Hepatocyte (in vitro differentiated cells): ENCODE measurements around the gene CNIH3. TPM values are rescaled to one million over a fixed set of nuclear protein-coding genes. Genes with fewer than 3 reads are reported as not detected.
A peak's percentile ranks its signal among the peaks of the same experiment; 100 is the strongest.

Source experiments
- DNase-seq: peaks from one replicate; pipeline ENCODE4 v3.0.0-alpha.2; 2016; ENCODE audit warnings: low spot score
- H2AFZ ChIP-seq: fragments of 200-600 bp; sonication (generic); 2 replicates; pipeline ENCODE4 v1.6.0; 2016; ENCODE audit warnings: antibody characterized with exemption, mild to moderate bottlenecking
- H3K27ac ChIP-seq: fragments of 200-600 bp; sonication (generic); 2 replicates; pipeline ENCODE4 v1.5.1; 2016; ENCODE audit warnings: mild to moderate bottlenecking
- H3K27me3 ChIP-seq: fragments of 200-600 bp; sonication (generic); 2 replicates; pipeline ENCODE4 v1.6.1; 2016
- H3K36me3 ChIP-seq: fragments of 200-600 bp; sonication (generic); replicated peaks from 2 replicates; pipeline ENCODE4 v1.5.1; 2016; ENCODE audit warnings: low read depth; ENCODE audit not compliant: insufficient read depth
- H3K4me1 ChIP-seq: fragments of 200-600 bp; sonication (generic); 2 replicates; pipeline ENCODE4 v1.5.1; 2016; ENCODE audit warnings: mild to moderate bottlenecking, moderate library complexity; ENCODE audit not compliant: insufficient read depth
- H3K4me2 ChIP-seq: fragments of 200-600 bp; sonication (generic); 2 replicates; pipeline ENCODE4 v1.6.0; 2016
- H3K4me3 ChIP-seq: fragments of 200-600 bp; sonication (generic); 2 replicates; pipeline ENCODE4 v1.5.1; 2016; ENCODE audit warnings: mild to moderate bottlenecking
- H3K79me2 ChIP-seq: fragments of 200-600 bp; sonication (generic); 2 replicates; pipeline ENCODE4 v1.6.0; 2017; ENCODE audit warnings: mild to moderate bottlenecking
- H3K9me2 ChIP-seq: fragments of 200-600 bp; sonication (generic); replicated peaks from 2 replicates; pipeline ENCODE4 v1.6.0; 2017; ENCODE audit warnings: mild to moderate bottlenecking; ENCODE audit not compliant: insufficient read depth
- H3K9me3 ChIP-seq: fragments of 200-600 bp; sonication (generic); 2 replicates; pipeline ENCODE4 v1.5.1; 2016; ENCODE audit warnings: low read depth, mild to moderate bottlenecking
- H4K20me1 ChIP-seq: fragments of 200-600 bp; sonication (generic); 2 replicates; pipeline ENCODE4 v1.6.0; 2016; ENCODE audit warnings: mild to moderate bottlenecking; ENCODE audit not compliant: insufficient read depth, poor library complexity, severe bottlenecking
- CTCF ChIP-seq: fragments of 200-600 bp; sonication (generic); IDR thresholded peaks from 2 replicates; pipeline ENCODE4 v1.5.1; 2016; ENCODE audit warnings: antibody characterized with exemption, mild to moderate bottlenecking; ENCODE audit not compliant: poor library complexity
- EZH2 ChIP-seq: fragments of 200-600 bp; sonication (generic); IDR thresholded peaks from 2 replicates; pipeline ENCODE4 v1.6.1; 2016; ENCODE audit warnings: antibody characterized with exemption, mild to moderate bottlenecking, borderline replicate concordance
- EZH2phosphoT487 ChIP-seq: fragments of 200-600 bp; sonication (generic); IDR thresholded peaks from one replicate; pipeline ENCODE4 v1.6.1; 2018; ENCODE audit warnings: antibody characterized with exemption, mild to moderate bottlenecking, low read depth, moderate library complexity; ENCODE audit not compliant: unreplicated experiment, severe bottlenecking
- WGBS: methylation state at CpG from one replicate; pipeline ENCODE4 v1.1.6; 2016; ENCODE audit warnings: low lambda C conversion rate; ENCODE audit errors: missing lambda C conversion rate; 5-methylcytosine and 5-hydroxymethylcytosine counted together
- polyA plus RNA-seq: library from polyadenylated mRNA; unstranded; fragments of >200 nt; fragmentation: Nextera tagmentation; extraction: Ambion mirVana; gene quantifications from 2 replicates; pipeline ENCODE4 v1.2.1, GENCODE V29; 2016
- total RNA-seq: library from RNA; depleted of rRNA; stranded (reverse); fragments of >200 nt; gene quantifications from 2 replicates; pipeline ENCODE4 v1.2.3, GENCODE V29; 2014

The CNIH3 gene
- total and polyA plus RNA-seq, 2 experiments from 2014 or later: 2.8 to 3.5 TPM

- DNase-seq: peak; percentile 76
Observed at GRCh38 chr1:224733027-224733911, 117.2 kb downstream of the CNIH3 start.

GRCh38 chr1:224734261-224734935, 118.3 kb downstream of the CNIH3 start:
- no peaks in the 10 kb centered on the region for H3K9me3 ChIP-seq
- no peaks in the 10 kb centered on the region for H4K20me1 ChIP-seq
- H3K4me1 ChIP-seq: peaks cover 16% of the 10 kb centered on the region
- DNase-seq: no peak
- H3K36me3 ChIP-seq: no peaks in the 10 kb centered on the region
- H2AFZ ChIP-seq: no peak overlapping the region
- no peak overlapping the region for H3K4me3 ChIP-seq
- TF ChIP-seq CTCF: no peak
- TF ChIP-seq EZH2phosphoT487: no peak
- TF ChIP-seq EZH2: no peak
- no peak overlapping the region for H3K4me2 ChIP-seq
- no peaks in the 10 kb centered on the region for H3K79me2 ChIP-seq
- no peaks in the 10 kb centered on the region for H3K9me2 ChIP-seq
- WGBS: 97% methylated on average over 13 of the region's 13 CpGs
- H3K27me3 ChIP-seq: no peaks in the 10 kb centered on the region
- H3K27ac ChIP-seq: peak overlapping the region; percentile 88

More at GRCh38 chr1:224733027-224733911, 117.2 kb downstream of the CNIH3 start:
- peak overlapping the region; percentile 42 for H3K4me2 ChIP-seq
- no peaks in the 10 kb centered on the region for H3K79me2 ChIP-seq
- WGBS: 26% methylated on average over 12 of the region's 12 CpGs
- TF ChIP-seq EZH2 (no peak), EZH2phosphoT487 (no peak), CTCF (no peak)
- peak overlapping the region; percentile 15 for H2AFZ ChIP-seq
- no peak overlapping the region for H3K4me3 ChIP-seq
- H3K9me2 ChIP-seq: no peaks in the 10 kb centered on the region
- no peaks in the 10 kb centered on the region for H3K27me3 ChIP-seq
- H3K36me3 ChIP-seq: no peaks in the 10 kb centered on the region
- no peaks in the 10 kb centered on the region for H3K9me3 ChIP-seq
- H3K4me1 ChIP-seq: peaks cover 16% of the 10 kb centered on the region
- H4K20me1 ChIP-seq: no peaks in the 10 kb centered on the region
- H3K27ac ChIP-seq: peak overlapping the region; percentile 88

GRCh38 chr1:224735159-224735558, 119.0 kb downstream of the CNIH3 start:
- Histone ChIP-seq H3K36me3 (no peaks in the 10 kb centered on the region), H3K4me3 (no peak overlapping the region), H3K4me1 (peaks cover 16% of the 10 kb centered on the region), H2AFZ (no peak overlapping the region), H3K27me3 (no peaks in the 10 kb centered on the region), H3K9me2 (no peaks in the 10 kb centered on the region), H4K20me1 (no peaks in the 10 kb centered on the region), H3K4me2 (no peak overlapping the region), H3K27ac (no peak overlapping the region), H3K79me2 (no peaks in the 10 kb centered on the region), H3K9me3 (no peaks in the 10 kb centered on the region)
- TF ChIP-seq EZH2phosphoT487 (no peak), EZH2 (no peak), CTCF (no peak)
- WGBS: 99% methylated on average over 6 of the region's 6 CpGs
- DNase-seq: no peak
